Umbilical cord (tissue), 2 donors: ENCODE data around the gene ATG7. TPM values are rescaled to one million over a fixed set of nuclear protein-coding genes. Genes with fewer than 3 reads are reported as not detected.
"Not testable (repeated sequence)": the region's sequence is repeated elsewhere in the genome, so short reads cannot be mapped to it uniquely, and the experiment has no call there.

Source experiments
- DNase-seq: peaks from one replicate; pipeline ENCODE4 v3.0.0-alpha.2; 2015; ENCODE audit warnings: low spot score
- total RNA-seq: library from RNA; depleted of rRNA; stranded (reverse); fragments of >200 nt; gene quantifications from one replicate; pipeline ENCODE4 v1.2.3, GENCODE V29; 2014; ENCODE audit warnings: low replicate concordance; ENCODE audit not compliant: insufficient read depth

ATG7 gene
- total RNA-seq, 1 donor from 2014 or later: 71.7 TPM

- peak; percentile 22 for DNase-seq
Measured at GRCh38 chr3:11508346-11509172, 236.4 kb downstream of the ATG7 start.

DNA sequence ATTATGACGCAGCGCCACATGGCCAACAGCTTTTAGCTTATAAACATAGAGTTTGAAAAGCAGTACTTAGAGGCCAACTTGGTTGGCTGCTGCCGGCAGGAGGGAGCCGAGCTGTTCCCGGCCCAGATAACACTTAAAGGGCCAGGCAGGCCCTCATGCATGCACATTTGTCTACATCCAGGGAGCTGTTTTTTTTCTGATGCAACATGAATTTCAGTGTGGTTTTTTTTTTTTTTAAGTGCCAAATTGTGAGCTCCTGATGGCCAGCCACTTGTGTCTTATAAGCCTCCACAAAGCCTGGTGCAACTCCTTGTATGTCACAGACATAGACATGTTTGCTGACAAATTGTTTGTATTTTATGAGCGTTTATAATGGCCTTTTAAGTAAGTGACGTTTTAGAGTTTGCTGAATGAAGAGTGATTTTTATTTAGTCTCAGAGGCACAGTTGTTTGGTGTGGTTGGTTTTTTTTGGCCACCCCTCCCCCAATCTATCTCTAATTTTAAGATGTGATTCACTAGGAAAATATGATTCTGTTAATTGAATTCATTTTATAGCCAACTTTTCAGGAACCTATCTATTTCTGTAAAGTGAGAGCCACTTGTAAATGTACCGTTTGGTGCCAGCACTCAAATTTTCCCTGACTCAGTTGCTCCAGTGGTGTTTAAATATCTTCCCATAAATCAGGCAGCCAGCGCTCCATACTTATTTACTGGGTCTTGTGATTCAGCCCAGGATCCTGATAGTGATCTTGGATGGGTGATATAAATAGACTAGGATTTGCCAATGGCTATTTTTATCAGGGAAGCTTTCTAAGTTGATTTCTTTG lies 237.2 kb downstream of the ATG7 start:
- DNase-seq: peak; percentile 93

DNA sequence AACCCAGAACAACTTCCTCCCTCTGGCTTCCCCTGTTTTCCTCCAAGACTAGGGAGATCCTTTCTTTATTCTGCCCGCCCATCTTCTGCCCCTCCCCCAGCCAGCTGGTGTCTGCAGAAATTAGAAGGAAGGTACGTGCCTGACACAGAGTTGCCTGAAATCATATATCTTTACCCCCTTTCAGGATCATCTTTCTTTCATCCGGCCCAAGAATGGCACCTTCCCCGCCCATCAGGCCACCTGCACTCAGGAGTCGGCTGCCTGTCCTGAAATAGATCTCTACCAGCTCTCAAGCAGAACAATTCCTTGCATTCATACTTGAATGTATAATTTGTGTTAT lies 237.8 kb downstream of the ATG7 start:
- DNase-seq: peak; percentile 70

DNA sequence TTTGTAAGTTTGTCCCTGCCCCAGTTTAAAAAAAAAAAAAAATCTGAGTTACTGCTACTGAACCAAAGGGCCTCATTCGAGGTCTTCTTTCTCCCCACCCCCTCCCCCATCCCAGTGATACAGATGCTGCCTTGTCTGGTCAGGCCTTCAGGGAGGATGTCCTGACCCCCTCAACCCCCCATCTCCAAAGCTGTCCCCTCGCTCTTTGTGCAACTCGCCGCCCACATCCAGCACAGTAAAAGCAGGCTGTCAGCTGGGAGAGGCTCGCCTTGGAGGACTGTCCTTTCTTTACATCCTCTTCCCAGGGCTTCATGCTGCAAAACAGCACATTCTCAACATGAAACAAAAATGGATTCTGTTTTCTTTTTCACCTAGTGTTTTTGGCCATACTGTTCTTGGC lies 238.2 kb downstream of the ATG7 start:
- DNase-seq: no peak

- DNase-seq: not testable (repeated sequence)
Measured at GRCh38 chr3:11511606-11512005, 239.4 kb downstream of the ATG7 start.

DNA sequence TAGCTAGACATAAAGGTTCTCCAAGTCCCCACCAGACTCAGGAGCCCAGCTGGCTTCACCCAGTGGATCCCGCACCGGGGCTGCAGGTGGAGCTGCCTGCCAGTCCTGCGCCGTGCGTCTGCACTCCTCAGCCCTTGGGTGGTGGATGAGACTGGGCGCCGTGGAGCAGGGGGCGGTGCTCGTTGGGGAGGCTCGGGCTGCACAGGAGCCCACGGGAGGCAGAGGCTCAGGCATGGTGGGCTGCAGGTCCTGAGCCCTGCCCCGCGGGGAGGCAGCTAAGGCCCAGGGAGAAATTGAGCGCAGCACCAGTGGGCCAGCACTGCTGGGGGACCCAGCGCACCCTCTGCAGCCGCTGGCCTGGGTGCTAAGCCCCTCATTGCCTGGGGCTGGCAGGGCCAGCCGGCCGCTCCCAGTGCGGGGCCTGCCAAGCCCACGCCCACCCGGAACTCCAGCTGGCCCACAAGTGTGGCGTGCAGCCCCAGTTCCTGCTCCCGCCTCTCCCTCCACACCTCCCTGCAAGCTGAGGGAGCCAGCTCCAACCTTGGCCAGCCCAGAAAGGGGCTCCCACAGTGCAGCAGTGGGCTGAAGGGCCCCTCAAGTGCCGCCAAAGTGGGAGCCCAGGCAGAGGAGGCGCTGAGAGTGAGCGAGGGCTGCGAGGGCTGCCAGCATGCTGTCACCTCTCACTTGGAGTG lies 241.1 kb downstream of the ATG7 start:
- not testable (repeated sequence) for DNase-seq

- no peak for DNase-seq
Measured at GRCh38 chr3:11513817-11514135, 241.6 kb downstream of the ATG7 start.

DNA sequence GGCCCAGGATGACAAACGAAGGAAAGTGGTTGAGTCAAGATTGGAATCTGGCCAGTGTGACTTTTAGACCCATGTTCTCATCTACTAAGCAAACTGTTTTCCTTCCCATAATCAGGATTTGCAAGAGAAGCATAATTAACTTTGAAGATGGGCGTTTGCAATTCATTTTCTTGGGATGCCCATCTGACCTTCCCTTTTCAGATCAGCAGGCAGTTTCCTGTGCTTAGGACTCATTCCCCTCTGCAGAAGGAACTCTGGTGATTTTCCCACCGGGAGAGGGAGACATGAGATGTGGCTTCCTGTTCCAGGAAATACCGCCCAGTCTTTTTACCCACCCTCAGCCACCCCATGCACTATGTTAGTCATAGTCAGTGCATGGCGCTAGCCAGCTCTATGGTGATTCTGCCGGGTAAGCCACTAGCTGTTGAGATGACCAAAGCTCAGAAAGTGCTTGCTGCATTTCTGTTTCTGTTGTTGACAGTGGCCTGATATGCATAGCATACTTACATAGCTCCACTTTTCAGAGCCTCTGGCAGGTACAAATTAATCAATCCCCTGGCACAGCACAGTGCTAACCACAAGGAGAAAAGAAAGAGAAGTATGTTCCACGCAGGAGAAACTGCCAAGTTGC lies 242.1 kb downstream of the ATG7 start:
- peak; percentile 56 for DNase-seq

GRCh38 chr3:11517601-11518000 lies 245.4 kb downstream of the ATG7 start:
- no peak for DNase-seq

DNA sequence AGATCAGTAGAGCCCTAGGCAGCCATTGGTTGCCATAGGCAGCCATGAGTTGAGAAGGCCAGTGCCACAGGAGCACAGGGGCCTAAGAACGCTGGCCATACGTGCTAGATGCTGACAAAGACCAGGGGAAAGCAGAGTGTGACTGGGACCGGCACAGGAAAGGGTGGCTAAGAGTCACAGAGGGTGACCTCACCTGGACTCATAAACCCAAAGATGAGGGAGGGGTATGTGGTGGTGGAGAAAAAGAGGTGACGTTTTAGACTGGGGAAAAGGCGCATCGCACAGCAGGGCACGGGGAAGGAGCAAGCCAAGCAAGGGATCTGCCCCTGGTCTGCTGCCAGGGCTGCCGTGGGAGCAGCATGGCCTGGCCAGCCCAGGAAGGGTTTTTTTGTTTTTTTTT lies 249.0 kb downstream of the ATG7 start:
- no peak for DNase-seq

GRCh38 chr3:11522398-11522715 lies 250.2 kb downstream of the ATG7 start:
- no peak for DNase-seq

- DNase-seq: no peak
Measured at GRCh38 chr3:11522953-11523571, 250.9 kb downstream of the ATG7 start.

DNA sequence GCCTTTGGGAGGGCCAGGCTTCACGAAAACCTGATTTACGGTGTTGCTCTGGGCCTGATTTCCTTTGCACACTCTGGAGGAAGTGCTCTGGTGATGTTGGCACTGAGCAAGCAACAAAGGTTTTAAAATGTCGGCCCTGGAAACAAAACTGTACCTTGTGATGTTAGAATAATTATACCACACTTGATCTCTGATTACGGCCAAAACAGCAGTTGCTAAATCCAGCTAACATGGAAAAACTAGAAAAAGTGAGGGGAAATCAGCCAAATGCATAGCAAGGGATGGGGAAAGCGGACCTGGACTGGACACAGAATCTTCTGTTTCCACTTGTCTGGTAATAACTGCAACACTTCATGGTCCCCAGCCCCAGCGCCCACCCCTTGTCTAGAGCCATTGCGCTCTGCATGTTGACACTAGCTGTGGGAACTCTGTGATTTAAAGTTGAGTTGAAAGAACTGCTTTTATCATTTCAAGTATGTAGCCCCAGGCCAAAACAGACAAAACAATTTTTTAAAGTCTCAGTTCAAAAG lies 251.4 kb downstream of the ATG7 start:
- DNase-seq: peak; percentile 71

DNA sequence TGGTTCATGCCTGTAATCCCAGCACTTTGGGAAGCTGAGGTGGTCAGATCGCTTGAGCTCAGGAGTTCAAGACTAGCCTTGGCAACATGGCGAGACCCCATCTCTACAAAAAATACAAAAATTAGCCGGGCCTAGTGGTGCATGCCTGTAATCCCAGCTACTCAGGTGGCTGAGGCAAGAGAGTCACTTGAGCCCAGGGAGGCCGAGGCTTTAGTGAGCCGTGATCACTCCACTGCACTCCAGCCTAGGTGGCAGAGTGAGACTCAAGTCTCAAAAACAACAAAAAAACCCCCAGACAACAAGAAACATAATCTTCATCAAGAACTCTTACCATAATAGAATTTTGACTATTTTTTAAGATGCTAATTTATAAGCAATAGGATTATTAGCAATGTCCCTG lies 253.9 kb downstream of the ATG7 start:
- DNase-seq: not testable (repeated sequence)

DNA sequence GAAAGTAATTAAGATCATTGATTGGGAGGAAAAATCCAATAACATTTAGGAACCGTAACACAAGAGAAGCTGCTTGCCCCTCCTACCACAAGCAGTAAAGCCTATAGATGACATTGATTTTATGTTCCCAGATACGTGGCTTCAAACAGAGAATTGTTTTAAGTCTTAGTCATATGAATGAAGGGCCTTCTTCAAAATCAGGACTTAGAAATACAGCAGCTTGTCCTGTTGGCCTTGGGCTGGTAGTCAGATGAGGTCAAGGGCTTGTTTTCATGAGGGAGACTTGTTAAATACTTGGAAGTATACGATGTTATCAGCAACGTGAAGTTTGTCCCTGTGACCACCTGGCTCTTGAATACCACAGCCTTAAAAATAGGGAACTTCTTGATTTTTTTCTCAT lies 257.1 kb downstream of the ATG7 start:
- no peak for DNase-seq

GRCh38 chr3:11530153-11530721 lies 258.0 kb downstream of the ATG7 start:
- peak; percentile 92 for DNase-seq

DNA sequence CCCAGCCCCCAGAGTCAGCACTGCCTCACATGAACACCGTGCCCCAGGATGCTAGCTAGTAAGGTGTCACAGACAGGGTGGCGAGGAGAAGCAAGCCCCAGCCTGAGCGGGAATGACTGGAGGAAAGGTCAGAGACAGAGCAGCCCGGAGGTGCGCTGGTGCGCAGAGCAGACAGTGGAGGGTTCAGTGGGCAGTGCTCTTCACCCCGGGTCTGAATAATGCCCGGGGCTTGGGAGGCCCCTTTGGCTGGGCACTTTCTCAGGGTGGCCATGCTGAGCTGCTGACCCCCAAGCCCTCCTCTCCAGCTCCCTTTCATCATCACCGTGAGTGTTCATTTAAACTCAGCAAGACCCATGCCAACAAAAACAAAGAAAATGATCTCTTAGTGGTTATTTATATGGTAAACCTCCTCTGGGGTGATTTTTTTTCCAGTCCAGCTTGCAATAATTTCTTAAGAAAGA lies 260.8 kb downstream of the ATG7 start:
- no peak for DNase-seq

DNA sequence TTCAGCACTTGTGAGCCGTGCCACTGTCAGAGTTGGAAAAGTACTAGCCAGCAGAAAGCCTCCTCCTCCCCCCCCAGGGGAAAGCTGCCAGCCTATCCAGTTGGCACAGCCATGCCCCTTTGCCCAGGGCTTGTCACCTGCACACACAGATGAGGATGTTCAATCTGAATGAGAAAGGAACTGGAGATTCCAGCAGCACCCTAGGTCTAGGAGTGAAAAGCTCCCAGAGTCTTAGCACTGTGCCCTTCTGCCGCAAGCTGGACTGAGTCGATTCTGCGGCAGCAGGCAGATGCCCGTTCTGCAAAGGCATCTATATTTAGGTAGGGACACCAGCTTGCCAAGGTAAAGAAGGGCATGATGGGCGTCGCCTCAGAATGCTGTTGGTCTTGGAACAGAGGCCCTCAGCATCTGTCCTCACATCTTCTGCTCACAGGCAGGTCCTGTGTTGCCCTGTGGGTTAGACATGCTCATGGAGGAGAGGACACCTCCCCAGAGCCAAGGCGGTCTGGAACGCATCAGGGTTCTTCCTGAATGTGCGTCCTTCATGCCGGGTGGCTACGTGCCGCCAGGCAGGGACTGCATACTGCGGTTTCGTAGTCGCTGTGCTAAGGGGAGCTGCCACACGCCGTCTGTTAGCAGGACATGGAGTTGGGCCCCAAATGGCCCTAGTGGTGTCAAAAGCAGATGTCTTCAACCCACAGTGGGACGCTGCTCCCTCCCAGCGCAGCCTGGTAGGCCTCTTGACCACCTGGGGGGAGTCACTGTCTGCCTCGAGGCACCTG lies 262.0 kb downstream of the ATG7 start:
- DNase-seq: no peak

DNA sequence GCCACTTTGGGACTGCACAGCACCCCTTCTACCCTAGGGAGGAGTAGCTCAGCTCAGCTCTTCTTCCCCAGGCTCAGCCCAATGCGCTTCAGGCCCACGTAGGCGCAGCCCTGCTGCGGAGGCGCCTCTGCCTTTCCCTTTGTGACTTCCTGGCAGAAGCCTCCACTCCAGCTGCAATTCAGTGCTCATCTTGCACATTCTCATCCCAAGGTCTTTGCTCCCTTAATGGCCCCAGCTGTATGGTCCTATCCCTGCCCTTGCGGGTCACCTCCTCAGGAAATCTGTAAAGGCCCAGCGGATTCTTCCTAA lies 262.6 kb downstream of the ATG7 start:
- DNase-seq: no peak

DNA sequence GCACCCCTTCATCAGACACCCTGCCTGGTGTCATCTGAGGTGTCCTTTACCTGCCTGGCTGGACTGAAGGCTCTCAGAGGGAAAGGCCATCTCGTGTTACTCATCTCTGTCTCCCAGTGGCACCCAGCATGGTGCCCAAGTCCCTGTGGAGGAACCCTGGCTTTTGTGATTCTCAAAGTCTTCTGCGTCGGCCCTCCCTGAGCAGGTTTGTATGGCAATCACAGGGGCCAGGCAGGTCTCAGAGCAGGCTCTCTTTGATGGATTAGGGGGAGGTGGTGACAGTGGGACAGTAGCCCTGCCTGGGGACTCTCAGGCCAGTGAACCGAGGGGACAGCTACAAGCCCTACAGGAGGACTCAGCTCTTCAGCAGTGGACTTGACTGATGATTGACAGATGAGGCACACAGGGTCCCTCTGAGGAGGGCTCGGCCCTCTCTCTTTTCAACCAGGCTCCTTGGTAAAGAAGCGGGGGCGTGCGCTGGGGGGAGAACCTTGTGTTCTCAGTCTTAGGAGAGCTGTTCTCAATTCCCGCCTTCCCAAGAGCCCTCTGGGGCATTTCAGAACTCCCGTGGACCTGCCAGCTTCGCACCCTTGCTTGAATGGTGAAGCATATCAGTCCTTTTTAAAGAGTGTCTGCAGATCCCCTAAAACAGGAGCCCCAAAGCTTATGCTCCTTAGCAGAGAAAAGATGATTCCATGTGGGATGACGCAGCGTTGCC lies 263.2 kb downstream of the ATG7 start:
- DNase-seq: no peak
